ENCODE results near the gene KHDC4.
A peak's percentile ranks its signal among the peaks of the same experiment; 100 is the strongest.
"Not testable (repeated sequence)": the region's sequence is repeated elsewhere in the genome, so short reads cannot be mapped to it uniquely, and the experiment has no call there.

The KHDC4 gene

GRCh38 chr1:155931332-155932038 lies 2.7 kb downstream of the KHDC4 start:
- peaks cover 28% of the 10 kb centered on the region for H3K36me3 ChIP-seq (ENCODE audit: insufficient read depth, low read length)

GRCh38 chr1:155930725-155931124 lies 3.5 kb downstream of the KHDC4 start:
- not testable (repeated sequence) for H2AFZ ChIP-seq (ENCODE audit: low read length); H3K27me3 ChIP-seq (ENCODE audit: insufficient read depth, low read length, poor library complexity, severe bottlenecking); H3K9me3 ChIP-seq (ENCODE audit: insufficient read depth, low read depth, low read length); H3K9me2 ChIP-seq (replicated peaks; ENCODE audit: low read depth, low read length); H3F3A ChIP-seq (ENCODE audit: low read depth)
- H3K79me2 ChIP-seq (ENCODE audit: insufficient read depth, low read length): peaks cover 82% of the 10 kb centered on the region
- peaks cover 69% of the 10 kb centered on the region for H4K20me1 ChIP-seq (ENCODE audit: insufficient read depth, low read length, poor library complexity, severe bottlenecking)
- H3K4me1 ChIP-seq (ENCODE audit: insufficient read depth, low read length, poor library complexity, severe bottlenecking): peaks cover 32% of the 10 kb centered on the region
- peak overlapping the region; percentile 88 for H3K4me2 ChIP-seq (ENCODE audit: low read depth, low read length, poor library complexity, severe bottlenecking)
- H3K36me3 ChIP-seq (ENCODE audit: insufficient read depth, low read length): peaks cover 35% of the 10 kb centered on the region
- H3K4me3 ChIP-seq (ENCODE audit: low read length, poor library complexity, severe bottlenecking): peak overlapping the region; percentile 94
- peak overlapping the region; percentile 97 for H3K9ac ChIP-seq (ENCODE audit: low read depth, low read length, poor library complexity, severe bottlenecking)

More at GRCh38 chr1:155931332-155932038, 2.7 kb downstream of the KHDC4 start:
- Histone ChIP-seq H3K79me2 (ENCODE audit: insufficient read depth, low read length) (peaks cover 75% of the 10 kb centered on the region), H3K9ac (ENCODE audit: low read depth, low read length, poor library complexity, severe bottlenecking) (peak overlapping the region; percentile 97), H3F3A (ENCODE audit: low read depth) (no peaks in the 10 kb centered on the region), H2AFZ (ENCODE audit: low read length) (no peak overlapping the region), H3K9me2 (replicated peaks; ENCODE audit: low read depth, low read length) (no peaks in the 10 kb centered on the region), H3K4me1 (ENCODE audit: insufficient read depth, low read length, poor library complexity, severe bottlenecking) (peaks cover 32% of the 10 kb centered on the region), H3K27me3 (ENCODE audit: insufficient read depth, low read length, poor library complexity, severe bottlenecking) (no peaks in the 10 kb centered on the region), H4K20me1 (ENCODE audit: insufficient read depth, low read length, poor library complexity, severe bottlenecking) (peaks cover 66% of the 10 kb centered on the region), H3K4me2 (ENCODE audit: low read depth, low read length, poor library complexity, severe bottlenecking) (peak overlapping the region; percentile 88), H3K4me3 (ENCODE audit: low read length, poor library complexity, severe bottlenecking) (peak overlapping the region; percentile 94), H3K9me3 (ENCODE audit: insufficient read depth, low read depth, low read length) (no peaks in the 10 kb centered on the region)
- TF ChIP-seq EZH2phosphoT487 (IDR thresholded peaks at IDR 0.05; ENCODE audit: borderline replicate concordance): no peak
- no peak for TF ChIP-seq CTCF (conservative IDR thresholded peaks at IDR 0.05; ENCODE audit: low read length)

- H3K27me3 ChIP-seq (ENCODE audit: insufficient read depth, low read length, poor library complexity, severe bottlenecking): no peaks in the 10 kb centered on the region
- peak overlapping the region; percentile 2 for H3K9ac ChIP-seq (ENCODE audit: low read depth, low read length, poor library complexity, severe bottlenecking)
- peak overlapping the region; percentile 33 for H3K4me2 ChIP-seq (ENCODE audit: low read depth, low read length, poor library complexity, severe bottlenecking)
- H3K79me2 ChIP-seq (ENCODE audit: insufficient read depth, low read length): peaks cover 86% of the 10 kb centered on the region
- peaks cover 73% of the 10 kb centered on the region for H4K20me1 ChIP-seq (ENCODE audit: insufficient read depth, low read length, poor library complexity, severe bottlenecking)
- no peaks in the 10 kb centered on the region for H3K9me3 ChIP-seq (ENCODE audit: insufficient read depth, low read depth, low read length)
- peaks cover 27% of the 10 kb centered on the region for H3K4me1 ChIP-seq (ENCODE audit: insufficient read depth, low read length, poor library complexity, severe bottlenecking)
- H2AFZ ChIP-seq (ENCODE audit: low read length): no peak overlapping the region
- TF ChIP-seq CTCF (conservative IDR thresholded peaks at IDR 0.05; ENCODE audit: low read length): no peak
- TF ChIP-seq EZH2phosphoT487 (IDR thresholded peaks at IDR 0.05; ENCODE audit: borderline replicate concordance): no peak
- peak overlapping the region; percentile 33 for H3K4me3 ChIP-seq (ENCODE audit: low read length, poor library complexity, severe bottlenecking)
- no peaks in the 10 kb centered on the region for H3F3A ChIP-seq (ENCODE audit: low read depth)
- peaks cover 49% of the 10 kb centered on the region for H3K36me3 ChIP-seq (ENCODE audit: insufficient read depth, low read length)
- no peaks in the 10 kb centered on the region for H3K9me2 ChIP-seq (replicated peaks; ENCODE audit: low read depth, low read length)
Measured at GRCh38 chr1:155929057-155929456, 5.2 kb downstream of the KHDC4 start.

- H3F3A ChIP-seq (ENCODE audit: low read depth): no peaks in the 10 kb centered on the region
- H4K20me1 ChIP-seq (ENCODE audit: insufficient read depth, low read length, poor library complexity, severe bottlenecking): peaks cover 60% of the 10 kb centered on the region
- no peaks in the 10 kb centered on the region for H3K9me2 ChIP-seq (replicated peaks; ENCODE audit: low read depth, low read length)
- H3K4me2 ChIP-seq (ENCODE audit: low read depth, low read length, poor library complexity, severe bottlenecking): no peak overlapping the region
- H3K9ac ChIP-seq (ENCODE audit: low read depth, low read length, poor library complexity, severe bottlenecking): no peak overlapping the region
- H2AFZ ChIP-seq (ENCODE audit: low read length): no peak overlapping the region
- TF ChIP-seq EZH2phosphoT487 (IDR thresholded peaks at IDR 0.05; ENCODE audit: borderline replicate concordance): no peak
- H3K27me3 ChIP-seq (ENCODE audit: insufficient read depth, low read length, poor library complexity, severe bottlenecking): no peaks in the 10 kb centered on the region
- peaks cover 6% of the 10 kb centered on the region for H3K4me1 ChIP-seq (ENCODE audit: insufficient read depth, low read length, poor library complexity, severe bottlenecking)
- H3K9me3 ChIP-seq (ENCODE audit: insufficient read depth, low read depth, low read length): no peaks in the 10 kb centered on the region
- peaks cover 68% of the 10 kb centered on the region for H3K79me2 ChIP-seq (ENCODE audit: insufficient read depth, low read length)
- H3K36me3 ChIP-seq (ENCODE audit: insufficient read depth, low read length): peaks cover 84% of the 10 kb centered on the region
- no peak overlapping the region for H3K4me3 ChIP-seq (ENCODE audit: low read length, poor library complexity, severe bottlenecking)
Measured at GRCh38 chr1:155925506-155925905, 8.7 kb downstream of the KHDC4 start.
